Measurements from ENCODE around the gene FAM120A.

- TF ChIP-seq CTCF (IDR thresholded peaks at IDR 0.05) (no peak), POLR2A (IDR thresholded peaks at IDR 0.05) (no peak)
Measured at GRCh38 chr9:93552923-93553322, 101.4 kb downstream of the FAM120A start.

Data from esophagus squamous epithelium (tissue), 4 donors.